Measurements from ENCODE around the gene DDO.

- TF ChIP-seq, protein P1, sequence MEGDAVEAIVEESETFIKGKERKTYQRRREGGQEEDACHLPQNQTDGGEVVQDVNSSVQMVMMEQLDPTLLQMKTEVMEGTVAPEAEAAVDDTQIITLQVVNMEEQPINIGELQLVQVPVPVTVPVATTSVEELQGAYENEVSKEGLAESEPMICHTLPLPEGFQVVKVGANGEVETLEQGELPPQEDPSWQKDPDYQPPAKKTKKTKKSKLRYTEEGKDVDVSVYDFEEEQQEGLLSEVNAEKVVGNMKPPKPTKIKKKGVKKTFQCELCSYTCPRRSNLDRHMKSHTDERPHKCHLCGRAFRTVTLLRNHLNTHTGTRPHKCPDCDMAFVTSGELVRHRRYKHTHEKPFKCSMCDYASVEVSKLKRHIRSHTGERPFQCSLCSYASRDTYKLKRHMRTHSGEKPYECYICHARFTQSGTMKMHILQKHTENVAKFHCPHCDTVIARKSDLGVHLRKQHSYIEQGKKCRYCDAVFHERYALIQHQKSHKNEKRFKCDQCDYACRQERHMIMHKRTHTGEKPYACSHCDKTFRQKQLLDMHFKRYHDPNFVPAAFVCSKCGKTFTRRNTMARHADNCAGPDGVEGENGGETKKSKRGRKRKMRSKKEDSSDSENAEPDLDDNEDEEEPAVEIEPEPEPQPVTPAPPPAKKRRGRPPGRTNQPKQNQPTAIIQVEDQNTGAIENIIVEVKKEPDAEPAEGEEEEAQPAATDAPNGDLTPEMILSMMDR (IDR thresholded peaks at IDR 0.05) = no peak
- no peak for TF ChIP-seq POLR2A (IDR thresholded peaks at IDR 0.05)
- TF ChIP-seq POLR2AphosphoS5 (IDR thresholded peaks at IDR 0.05) = peak in 1 of 3 donors; percentile 15
Measured at GRCh38 chr6:110363748-110364147, 51.6 kb downstream of the DDO start.
